Adrenal gland (tissue), 12 donors: ENCODE data around the gene ERBB2. TPM values are rescaled to one million over a fixed set of nuclear protein-coding genes. Genes with fewer than 3 reads are reported as not detected.
A peak's percentile ranks its signal among the peaks of the same experiment; 100 is the strongest.

ENCODE experiments used
- DNase-seq, 7 donors: peaks; one replicate each; pipeline ENCODE4 v3.0.0-alpha.2; 2019 to 2020
- H3K27ac ChIP-seq, 5 donors: fragments of 200-600 bp; sonication (generic) in 4 of 5; 1 replicate in 3 of 5; 2 replicates in 2 of 5; pipeline versions ENCODE4 v1.5.1 to v1.8.0; 2016 to 2020; ENCODE audit warnings: mild to moderate bottlenecking in 1 of 5
- H3K27me3 ChIP-seq: fragments of 200-600 bp; 2 replicates; pipeline ENCODE4 v1.8.0; 2021
- H3K36me3 ChIP-seq, 2 donors: fragments of 200-600 bp; replicated peaks in 1 of 2; 1 replicate in 1 of 2; 2 replicates in 1 of 2; pipeline versions ENCODE4 v1.5.1 to v1.8.0; 2018 to 2022
- H3K4me1 ChIP-seq, 2 donors: fragments of 200-600 bp; replicated peaks in 1 of 2; 1 replicate in 1 of 2; 2 replicates in 1 of 2; pipeline versions ENCODE4 v1.5.1 to v1.8.0; 2018 to 2021
- H3K4me3 ChIP-seq, 4 donors: fragments of 200-600 bp; sonication (generic) in 3 of 4; one replicate each; pipeline ENCODE4 v1.5.1; 2016 to 2018
- H3K9me3 ChIP-seq, 3 donors: fragments of 200-600 bp; sonication (generic) in 1 of 3; replicated peaks in 1 of 3; 1 replicate in 2 of 3; 2 replicates in 1 of 3; pipeline versions ENCODE4 v1.5.1 to v1.8.0; 2016 to 2021
- CTCF ChIP-seq, 6 experiments: fragments of 450-650 bp in 4 of 6; fragments of 200-600 bp in 2 of 6; sonication (generic) in 1 of 6; IDR thresholded peaks; 1 replicate in 5 of 6; 2 replicates in 1 of 6; pipeline versions ENCODE4 v1.5.1 to v1.8.0; 2016 to 2021; ENCODE audit warnings: antibody characterized with exemption in 6 of 6, mild to moderate bottlenecking in 2 of 6, moderate library complexity in 1 of 6
- POLR2A ChIP-seq, 2 donors: fragments of 450-650 bp; IDR thresholded peaks; one replicate each; pipeline ENCODE4 v1.6.1; 2017; ENCODE audit warnings: antibody characterized with exemption in 2 of 2, mild to moderate bottlenecking in 2 of 2, moderate library complexity in 1 of 2
- WGBS, 4 donors: extraction: QIAGEN DNeasy Blood & Tissue Kit in 2 of 4; methylation state at CpG; one replicate each; pipeline versions ENCODE4 v1.1.5 to v1.1.7; 2013 to 2017; 5-methylcytosine and 5-hydroxymethylcytosine counted together
- intact Hi-C, 2 donors: fragments of 100-400 bp; cut with DNase I; formaldehyde crosslinking; loops; one replicate each; pipeline versions ENCODE4 v1.14.1 to v1.15.0; 2022 to 2023
- polyA plus RNA-seq, 3 donors: library from polyadenylated mRNA; stranded (reverse); fragments of 200-250 nt in 2 of 3; fragments of 350-450 nt in 1 of 3; fragmentation: Illumina TruSeq in 1 of 3; extraction: RNeasy Lipid Tissue Mini Kit (QIAGEN cat#74804) in 1 of 3; gene quantifications; one replicate each; pipeline ENCODE4 v1.2.3, GENCODE V29; 2013 to 2014
- total RNA-seq, 9 donors: library from RNA; depleted of rRNA in 4 of 9; stranded (reverse); fragments of >200 nt in 4 of 9; fragments of 120-200 nt in 1 of 9; fragmentation: NEBNext Ultra II Directional in 1 of 9; extraction: Animal tissue kit (Norgen Biotek cat#: 25700) in 1 of 9; gene quantifications; one replicate each; pipeline versions ENCODE4 v1.1.0 to v1.2.4, GENCODE V29; 2013 to 2023
- donor health status: healthy with polysubstance abuse.
- donor health status: Bipolar disorder and iron deficiency.
- donor health status: DM: yes; HTN: yes; CAD: no.
- donor health status: DM: no; HTN: no; CAD: no.
- donor health status: DM: no; HTN: no; CAD: no.
- donor health status: DM: yes; HTN: yes; CAD: no.

ERBB2 gene
- total and polyA plus RNA-seq, 12 donors: 4.8 to 16.9 (median 11.9) TPM

- Histone ChIP-seq H3K36me3 (no peaks in the 10 kb centered on the region), H3K4me1 (peaks cover 8 to 15% of the 10 kb centered on the region in 2 donors), H3K9me3 (no peaks in the 10 kb centered on the region), H3K27ac (no peak overlapping the region), H3K27me3 (no peaks in the 10 kb centered on the region), H3K4me3 (no peak overlapping the region)
- intact Hi-C loops: loop anchor here (5.0 to 10.0 kb wide), 2 partner anchors 124 to 207 kb away; partner anchors contain the start of gene PPP1R1B (in 1 of the 2)
- TF ChIP-seq CTCF (IDR thresholded peaks at IDR 0.05): no peak
- TF ChIP-seq POLR2A (IDR thresholded peaks at IDR 0.05): no peak
- 67 to 85% (median 76%) methylated on average over 3 to 10 of the region's 10 CpGs for WGBS, 4 donors
- peak in 1 of 7 donors; percentile 35 for DNase-seq
Measured at GRCh38 chr17:39751637-39752036, 51.8 kb downstream of the ERBB2 start.

- DNase-seq: peak in 1 of 7 donors; percentile 46
- intact Hi-C loops: loop anchor here (5.0 to 10.0 kb wide), 2 partner anchors 125 to 208 kb away; partner anchors contain the start of gene PPP1R1B (in 1 of the 2)
- Histone ChIP-seq H3K4me1 (peaks cover 8 to 15% of the 10 kb centered on the region in 2 donors), H3K4me3 (no peak overlapping the region), H3K27me3 (no peaks in the 10 kb centered on the region), H3K27ac (no peak overlapping the region), H3K36me3 (no peaks in the 10 kb centered on the region), H3K9me3 (no peaks in the 10 kb centered on the region)
- 81 to 85% (median 82%) methylated on average over 13 of the region's 13 CpGs for WGBS, 4 donors
- TF ChIP-seq POLR2A (IDR thresholded peaks at IDR 0.05) (no peak), CTCF (IDR thresholded peaks at IDR 0.05) (no peak)
Measured at GRCh38 chr17:39752241-39752881, 52.5 kb downstream of the ERBB2 start.

GRCh38 chr17:39753514-39754160, 53.8 kb downstream of the ERBB2 start:
- Histone ChIP-seq H3K27me3 (no peaks in the 10 kb centered on the region), H3K4me3 (peak overlapping the region in 3 of 4 donors; percentile 1 to 73 (median 65)), H3K9me3 (no peaks in the 10 kb centered on the region), H3K27ac (peak overlapping the region; percentile 52 to 91 (median 79)), H3K4me1 (peaks cover 8 to 15% of the 10 kb centered on the region in 2 donors), H3K36me3 (no peaks in the 10 kb centered on the region)
- DNase-seq: peak in 6 of 7 donors; percentile 43 to 55 (median 44)
- no peak for TF ChIP-seq CTCF (IDR thresholded peaks at IDR 0.05)
- TF ChIP-seq POLR2A (IDR thresholded peaks at IDR 0.05): no peak
- 8 to 70% (median 14%) methylated on average over 6 to 55 of the region's 55 CpGs for WGBS, 4 donors
- intact Hi-C loops: loop anchor here (5.0 to 10.0 kb wide), 2 partner anchors 126 to 209 kb away; partner anchors contain the start of gene PPP1R1B (in 1 of the 2)
